Panc1 (cell line): ENCODE results near the gene CFAP68.

Source experiments
- POLR2AphosphoS5 ChIP-seq: IDR thresholded peaks from 2 replicates; pipeline ENCODE4 v1.6.1; 2012; ENCODE audit warnings: mild to moderate bottlenecking, low read depth, low read length, moderate library complexity
- TF ChIP-seq, protein P1 (sequence below): fragments of 450-650 bp; IDR thresholded peaks from 2 replicates; pipeline ENCODE4 v1.5.1; 2017; ENCODE audit warnings: mild to moderate bottlenecking
- TF ChIP-seq, protein P2 (sequence below), 2 experiments: IDR thresholded peaks; 2 replicates each; pipeline ENCODE4 v1.6.1; 2011 to 2012; ENCODE audit warnings: low read depth in 2 of 2, control low read depth in 1 of 2, low read length in 1 of 2, mild to moderate bottlenecking in 1 of 2, moderate library complexity in 1 of 2; ENCODE audit not compliant: insufficient read depth in 1 of 2

DNA sequence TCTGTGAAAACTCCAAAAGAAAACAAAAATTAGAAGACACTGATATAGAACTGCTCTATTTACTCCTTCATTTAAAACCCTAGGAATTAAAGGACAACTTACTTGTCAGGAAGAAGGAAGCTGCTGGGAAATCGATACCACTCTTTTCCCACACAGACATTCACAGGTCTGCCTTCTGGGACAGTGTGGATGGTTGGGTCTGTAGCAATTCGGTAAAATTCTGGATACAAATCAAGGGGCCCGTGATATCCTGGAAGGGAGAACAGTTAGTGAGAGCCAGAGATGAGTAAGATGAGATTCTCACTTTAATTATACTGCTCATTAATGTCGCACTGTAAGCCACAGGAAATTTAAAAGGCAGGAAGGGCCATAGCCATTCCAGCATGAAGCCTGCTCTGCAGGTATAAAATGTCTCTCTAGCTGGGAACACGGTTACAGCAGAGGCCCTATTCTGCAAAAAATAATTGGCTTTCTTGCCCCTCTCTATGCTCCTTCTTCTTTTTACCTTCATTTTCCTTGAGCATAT, 41.9 kb upstream of the CFAP68 start:
- TF ChIP-seq, protein P1, sequence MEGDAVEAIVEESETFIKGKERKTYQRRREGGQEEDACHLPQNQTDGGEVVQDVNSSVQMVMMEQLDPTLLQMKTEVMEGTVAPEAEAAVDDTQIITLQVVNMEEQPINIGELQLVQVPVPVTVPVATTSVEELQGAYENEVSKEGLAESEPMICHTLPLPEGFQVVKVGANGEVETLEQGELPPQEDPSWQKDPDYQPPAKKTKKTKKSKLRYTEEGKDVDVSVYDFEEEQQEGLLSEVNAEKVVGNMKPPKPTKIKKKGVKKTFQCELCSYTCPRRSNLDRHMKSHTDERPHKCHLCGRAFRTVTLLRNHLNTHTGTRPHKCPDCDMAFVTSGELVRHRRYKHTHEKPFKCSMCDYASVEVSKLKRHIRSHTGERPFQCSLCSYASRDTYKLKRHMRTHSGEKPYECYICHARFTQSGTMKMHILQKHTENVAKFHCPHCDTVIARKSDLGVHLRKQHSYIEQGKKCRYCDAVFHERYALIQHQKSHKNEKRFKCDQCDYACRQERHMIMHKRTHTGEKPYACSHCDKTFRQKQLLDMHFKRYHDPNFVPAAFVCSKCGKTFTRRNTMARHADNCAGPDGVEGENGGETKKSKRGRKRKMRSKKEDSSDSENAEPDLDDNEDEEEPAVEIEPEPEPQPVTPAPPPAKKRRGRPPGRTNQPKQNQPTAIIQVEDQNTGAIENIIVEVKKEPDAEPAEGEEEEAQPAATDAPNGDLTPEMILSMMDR, result no peak
- no peak for TF ChIP-seq POLR2AphosphoS5
- TF ChIP-seq, protein P2, sequence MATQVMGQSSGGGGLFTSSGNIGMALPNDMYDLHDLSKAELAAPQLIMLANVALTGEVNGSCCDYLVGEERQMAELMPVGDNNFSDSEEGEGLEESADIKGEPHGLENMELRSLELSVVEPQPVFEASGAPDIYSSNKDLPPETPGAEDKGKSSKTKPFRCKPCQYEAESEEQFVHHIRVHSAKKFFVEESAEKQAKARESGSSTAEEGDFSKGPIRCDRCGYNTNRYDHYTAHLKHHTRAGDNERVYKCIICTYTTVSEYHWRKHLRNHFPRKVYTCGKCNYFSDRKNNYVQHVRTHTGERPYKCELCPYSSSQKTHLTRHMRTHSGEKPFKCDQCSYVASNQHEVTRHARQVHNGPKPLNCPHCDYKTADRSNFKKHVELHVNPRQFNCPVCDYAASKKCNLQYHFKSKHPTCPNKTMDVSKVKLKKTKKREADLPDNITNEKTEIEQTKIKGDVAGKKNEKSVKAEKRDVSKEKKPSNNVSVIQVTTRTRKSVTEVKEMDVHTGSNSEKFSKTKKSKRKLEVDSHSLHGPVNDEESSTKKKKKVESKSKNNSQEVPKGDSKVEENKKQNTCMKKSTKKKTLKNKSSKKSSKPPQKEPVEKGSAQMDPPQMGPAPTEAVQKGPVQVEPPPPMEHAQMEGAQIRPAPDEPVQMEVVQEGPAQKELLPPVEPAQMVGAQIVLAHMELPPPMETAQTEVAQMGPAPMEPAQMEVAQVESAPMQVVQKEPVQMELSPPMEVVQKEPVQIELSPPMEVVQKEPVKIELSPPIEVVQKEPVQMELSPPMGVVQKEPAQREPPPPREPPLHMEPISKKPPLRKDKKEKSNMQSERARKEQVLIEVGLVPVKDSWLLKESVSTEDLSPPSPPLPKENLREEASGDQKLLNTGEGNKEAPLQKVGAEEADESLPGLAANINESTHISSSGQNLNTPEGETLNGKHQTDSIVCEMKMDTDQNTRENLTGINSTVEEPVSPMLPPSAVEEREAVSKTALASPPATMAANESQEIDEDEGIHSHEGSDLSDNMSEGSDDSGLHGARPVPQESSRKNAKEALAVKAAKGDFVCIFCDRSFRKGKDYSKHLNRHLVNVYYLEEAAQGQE (IDR thresholded peaks at IDR 0.05; ENCODE audit: insufficient read depth in 1 of 2, low read depth in 2 of 2, low read length in 1 of 2), result no peak
